Esophagus squamous epithelium (tissue), 5 donors: ENCODE results near the gene ZNF3. TPM values are rescaled to one million over a fixed set of nuclear protein-coding genes. Genes with fewer than 3 reads are reported as not detected.
"Not testable (repeated sequence)": the region's sequence is repeated elsewhere in the genome, so short reads cannot be mapped to it uniquely, and the experiment has no call there.

ENCODE experiments used
- DNase-seq: peaks from one replicate; lab custom pipeline; 2025; lab: John Stamatoyannopoulos, UW
- H3K27ac ChIP-seq, 4 donors: fragments of 200-600 bp; sonication (generic); one replicate each; pipeline ENCODE4 v1.5.1; 2016 to 2019; ENCODE audit warnings: mild to moderate bottlenecking in 1 of 4
- H3K27me3 ChIP-seq, 4 donors: fragments of 200-600 bp; sonication (generic); 1 replicate in 3 of 4; 2 replicates in 1 of 4; pipeline versions ENCODE4 v1.5.1 to v1.6.0; 2017 to 2021; ENCODE audit warnings: antibody characterized with exemption in 1 of 4
- H3K36me3 ChIP-seq, 3 donors: fragments of 200-600 bp; sonication (generic); one replicate each; pipeline ENCODE4 v1.5.1; 2016 to 2019
- H3K4me1 ChIP-seq, 3 donors: fragments of 200-600 bp; sonication (generic); one replicate each; pipeline ENCODE4 v1.5.1; 2017 to 2019
- H3K4me3 ChIP-seq, 4 donors: fragments of 200-600 bp; sonication (generic); 1 replicate in 3 of 4; 2 replicates in 1 of 4; pipeline ENCODE4 v1.5.1; 2016 to 2019; ENCODE audit warnings: mild to moderate bottlenecking in 2 of 4, moderate library complexity in 1 of 4
- H3K9me3 ChIP-seq, 3 donors: fragments of 200-600 bp; sonication (generic); one replicate each; pipeline ENCODE4 v1.5.1; 2016 to 2019
- CTCF ChIP-seq, 6 experiments: fragments of 450-650 bp in 4 of 6; fragments of 200-600 bp in 2 of 6; sonication (generic) in 2 of 6; IDR thresholded peaks; one replicate each; pipeline ENCODE4 v1.5.1; 2016 to 2019; ENCODE audit warnings: antibody characterized with exemption in 6 of 6, mild to moderate bottlenecking in 4 of 6, moderate library complexity in 4 of 6
- POLR2A ChIP-seq, 4 donors: fragments of 450-650 bp; IDR thresholded peaks; one replicate each; pipeline ENCODE4 v1.6.1; 2017; ENCODE audit warnings: antibody characterized with exemption in 4 of 4, mild to moderate bottlenecking in 4 of 4, moderate library complexity in 3 of 4
- WGBS, 2 donors: methylation state at CpG; one replicate each; pipeline ENCODE4 v1.1.5; 2018; 5-methylcytosine and 5-hydroxymethylcytosine counted together
- intact Hi-C: fragments of 100-400 bp; cut with DNase I; formaldehyde crosslinking; loops from one replicate; pipeline ENCODE4 v1.15.0; 2022
- total RNA-seq, 4 donors: library from RNA; depleted of rRNA; stranded (reverse); fragments of >200 nt; gene quantifications; one replicate each; pipeline ENCODE4 v1.1.0, GENCODE V29; 2016
- donor health status: DM: yes; HTN: yes; CAD: no.

ZNF3 gene
- 10 to 100 TPM; 10.5 to 22.3 (median 12.2) TPM for total RNA-seq

GRCh38 chr7:100081535-100082102 is at the start of gene ZNF3:
TSS of gene ZNF3 (minus strand) at chr7:100081723. CDS start at chr7:100077357, 4,366 bp downstream.
- Histone ChIP-seq H3K9me3 (no peaks in the 10 kb centered on the region), H3K27me3 (no peaks in the 10 kb centered on the region), H3K4me3 (peak within 1 kb of the TSS; percentile 89 to 98 (median 94)), H3K36me3 (peaks cover 0 to 34% (median 7%) of the 10 kb centered on the region in 3 donors), H3K4me1 (peaks cover 5 to 43% (median 24%) of the 10 kb centered on the region in 3 donors), H3K27ac (peak within 1 kb of the TSS; percentile 89 to 94 (median 90))
- WGBS, 2 donors: 0 to 1% methylated on average over 16 to 31 of the region's 55 CpGs
- DNase-seq: peak; percentile 94
- intact Hi-C loops: no loop called here
- TF ChIP-seq POLR2A (IDR thresholded peaks at IDR 0.05) (peak in 3 of 4 donors; percentile 6 to 61 (median 61)), CTCF (IDR thresholded peaks at IDR 0.05) (peak; percentile 95 to 98 (median 96))

GRCh38 chr7:100130608-100131453 is 49.3 kb upstream of the ZNF3 start:
- Histone ChIP-seq H3K27ac (peak overlapping the region; percentile 8 to 97 (median 76)), H3K36me3 (no peaks in the 10 kb centered on the region), H3K27me3 (no peaks in the 10 kb centered on the region), H3K9me3 (no peaks in the 10 kb centered on the region), H3K4me1 (peaks cover 15 to 60% (median 28%) of the 10 kb centered on the region in 3 donors), H3K4me3 (peak overlapping the region; percentile 17 to 55 (median 26))
- TF ChIP-seq POLR2A (IDR thresholded peaks at IDR 0.05): no peak
- TF ChIP-seq CTCF (IDR thresholded peaks at IDR 0.05): peak; percentile 81 to 94 (median 87)
- WGBS, 2 donors: 7 to 11% methylated on average over 20 to 22 of the region's 24 CpGs
- intact Hi-C loops: no loop called here
- DNase-seq: no peak

- Histone ChIP-seq H3K4me1 (peaks cover 21 to 66% (median 33%) of the 10 kb centered on the region in 3 donors), H3K27ac (peak overlapping the region in 3 of 4 donors; percentile 76 to 99 (median 97))
- intact Hi-C loops, H3K27me3 ChIP-seq, H3K36me3 ChIP-seq, DNase-seq, H3K9me3 ChIP-seq, H3K4me3 ChIP-seq: not testable (repeated sequence)
- whole genome bisulfite sequencing, 2 donors: 38 to 86% methylated on average over 1 of the region's 1 CpG
These were observed 48.7 kb upstream of the ZNF3 start for GRCh38 chr7:100130220-100130607.

- WGBS, 2 donors: 56 to 58% methylated on average over 1 of the region's 1 CpG
- intact Hi-C loops: no loop called here
- TF ChIP-seq POLR2A (IDR thresholded peaks at IDR 0.05) (no peak), CTCF (IDR thresholded peaks at IDR 0.05) (no peak)
- peak overlapping the region in 3 of 4 donors; percentile 92 to 99 (median 97) for H3K27ac ChIP-seq
- DNase-seq: no peak
- no peak overlapping the region for H3K4me3 ChIP-seq
- no peaks in the 10 kb centered on the region for H3K9me3 ChIP-seq
- H3K4me1 ChIP-seq: peaks cover 30 to 77% (median 33%) of the 10 kb centered on the region in 3 donors
- H3K27me3 ChIP-seq: no peaks in the 10 kb centered on the region
- H3K36me3 ChIP-seq: peaks cover 0 to 7% (median 0%) of the 10 kb centered on the region in 3 donors
These were observed 47.1 kb upstream of the ZNF3 start for GRCh38 chr7:100128637-100128963.

- WGBS, 2 donors: 14 to 29% methylated on average over 3 to 7 of the region's 37 CpGs
- H3K27ac ChIP-seq: peak overlapping the region; percentile 92 to 99 (median 98)
- peaks cover 0 to 12% (median 0%) of the 10 kb centered on the region in 3 donors for H3K36me3 ChIP-seq
- H3K9me3 ChIP-seq: no peaks in the 10 kb centered on the region
- TF ChIP-seq POLR2A (IDR thresholded peaks at IDR 0.05) (no peak), CTCF (IDR thresholded peaks at IDR 0.05) (no peak)
- peaks cover 30 to 77% (median 33%) of the 10 kb centered on the region in 3 donors for H3K4me1 ChIP-seq
- no peaks in the 10 kb centered on the region for H3K27me3 ChIP-seq
- no peak for DNase-seq
- peak overlapping the region; percentile 55 to 91 (median 84) for H3K4me3 ChIP-seq
- intact Hi-C loops: no loop called here
These were observed 46.5 kb upstream of the ZNF3 start for GRCh38 chr7:100127866-100128636.
